DND-41 (cell line): ENCODE data around the gene CFAP251.
"Not testable (repeated sequence)": the region's sequence is repeated elsewhere in the genome, so short reads cannot be mapped to it uniquely, and the experiment has no call there.

Source experiments
- ATAC-seq: fragments of 200-7000 bp; cut with Tn5 transposase; 3 replicates; pipeline ENCODE4 v1.9.1; 2021; ENCODE audit warnings: low read depth; ENCODE audit not compliant: insufficient read depth
- DNase-seq: peaks from one replicate; pipeline ENCODE4 v3.0.0-alpha.2; 2020
- H2AFZ ChIP-seq: 2 replicates; pipeline ENCODE4 v1.6.0; 2012; ENCODE audit warnings: low read depth, low read length
- H3K27ac ChIP-seq: 2 replicates; pipeline ENCODE4 v1.5.1; 2012; ENCODE audit warnings: low read length, inconsistent platforms
- H3K27me3 ChIP-seq: fragments of 200-600 bp; sonication (generic); 2 replicates; pipeline ENCODE4 v1.6.0; 2012; ENCODE audit warnings: low read length, mild to moderate bottlenecking, inconsistent platforms; ENCODE audit not compliant: insufficient read depth, poor library complexity
- H3K36me3 ChIP-seq: 2 replicates; pipeline ENCODE4 v1.5.1; 2012; ENCODE audit warnings: low read length, inconsistent platforms; ENCODE audit not compliant: insufficient read depth
- H3K4me1 ChIP-seq: 2 replicates; pipeline ENCODE4 v1.5.1; 2012; ENCODE audit warnings: mild to moderate bottlenecking, low read length; ENCODE audit not compliant: insufficient read depth
- H3K4me2 ChIP-seq: 2 replicates; pipeline ENCODE4 v1.6.0; 2012; ENCODE audit warnings: mild to moderate bottlenecking, moderate library complexity, low read length, inconsistent platforms; ENCODE audit not compliant: insufficient read depth
- H3K4me3 ChIP-seq, 2 experiments: fragments of 200-600 bp in 1 of 2; shearing (Covaris generic) in 1 of 2; 2 replicates each; pipeline ENCODE4 v1.5.1; 2012 to 2016; ENCODE audit warnings: inconsistent platforms in 2 of 2, low read length in 2 of 2, mild to moderate bottlenecking in 2 of 2, low read depth in 1 of 2, moderate library complexity in 1 of 2
- H3K79me2 ChIP-seq: 2 replicates; pipeline ENCODE4 v1.6.0; 2012; ENCODE audit warnings: low read length, inconsistent platforms; ENCODE audit not compliant: insufficient read depth
- H3K9ac ChIP-seq: 2 replicates; pipeline ENCODE4 v1.6.0; 2012; ENCODE audit warnings: low read depth, mild to moderate bottlenecking, inconsistent platforms, low read length, moderate library complexity
- H3K9me3 ChIP-seq: 2 replicates; pipeline ENCODE4 v1.5.1; 2012; ENCODE audit warnings: low read length, moderate library complexity, mild to moderate bottlenecking, inconsistent platforms; ENCODE audit not compliant: insufficient read depth, severe bottlenecking
- H4K20me1 ChIP-seq: 2 replicates; pipeline ENCODE4 v1.6.0; 2012; ENCODE audit warnings: low read length; ENCODE audit not compliant: insufficient read depth
- EZH2 ChIP-seq: IDR thresholded peaks from 3 replicates; pipeline ENCODE4 v1.6.1; 2012; ENCODE audit warnings: borderline replicate concordance, low read depth, mild to moderate bottlenecking, moderate library complexity, low read length, inconsistent platforms; ENCODE audit not compliant: severe bottlenecking
- TF ChIP-seq, protein P1 (sequence below): IDR thresholded peaks from 2 replicates; pipeline ENCODE4 v1.5.1; 2012; ENCODE audit warnings: borderline replicate concordance, low read length, moderate library complexity, mild to moderate bottlenecking; ENCODE audit not compliant: poor library complexity, severe bottlenecking; ENCODE audit errors: extremely low read depth

The CFAP251 gene

DNA sequence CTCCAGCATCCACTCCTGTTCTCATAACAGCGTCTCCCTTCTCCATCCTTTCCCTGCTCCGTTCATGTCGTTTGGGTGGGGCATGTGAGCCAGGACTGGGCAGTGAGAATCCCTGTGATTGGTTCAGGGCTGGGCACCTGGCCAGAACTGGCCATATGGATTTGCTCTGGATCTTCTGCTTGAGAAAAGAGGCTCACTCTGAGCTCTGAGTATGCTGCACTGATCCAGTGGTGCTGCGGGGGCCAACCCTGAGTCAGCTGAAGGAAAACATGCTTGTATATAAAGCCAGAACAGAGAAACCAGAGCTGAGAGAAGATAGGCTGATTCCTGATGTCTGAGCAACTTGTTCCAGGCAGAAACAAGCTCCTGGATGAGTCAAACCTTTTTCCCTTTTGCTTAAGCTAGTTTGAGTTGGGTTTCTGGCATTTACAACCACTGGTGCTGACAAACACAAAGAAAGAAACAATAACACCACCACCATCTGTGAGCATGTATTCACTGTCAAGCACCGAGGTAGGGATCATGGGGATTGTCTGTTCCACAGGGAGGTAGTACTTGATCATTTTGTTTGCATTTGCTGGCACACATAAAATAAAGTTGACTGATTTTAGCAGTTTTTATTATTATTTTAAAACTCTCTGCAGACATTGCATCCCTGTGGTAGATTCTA, 45.7 kb upstream of the CFAP251 start:
- H2AFZ ChIP-seq, result no peak overlapping the region

DNA sequence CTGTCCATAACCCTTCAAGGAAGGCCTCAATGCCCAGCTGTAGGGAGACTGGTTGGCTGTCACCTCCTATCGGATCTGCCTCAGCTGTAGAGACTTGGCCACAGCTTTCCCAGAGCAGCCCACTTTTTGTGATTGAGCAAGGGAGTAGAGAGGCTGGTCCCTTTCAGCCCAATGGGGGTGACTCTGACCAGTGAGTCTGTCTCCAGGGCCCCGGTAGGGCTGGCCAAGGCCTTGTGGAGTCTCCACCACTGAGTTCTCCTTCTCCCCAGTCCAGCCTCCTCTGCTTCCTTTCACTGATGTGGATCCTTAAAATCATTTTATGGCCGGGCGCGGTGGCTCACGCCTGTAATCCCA, 45.2 kb upstream of the CFAP251 start:
- Histone ChIP-seq H3K79me2 (no peaks in the 10 kb centered on the region), H3K9me3 (no peaks in the 10 kb centered on the region), H3K27me3 (no peaks in the 10 kb centered on the region), H3K36me3 (no peaks in the 10 kb centered on the region), H3K4me1 (no peaks in the 10 kb centered on the region), H3K9ac (no peak overlapping the region), H3K27ac (no peak overlapping the region), H2AFZ (no peak overlapping the region), H4K20me1 (no peaks in the 10 kb centered on the region), H3K4me3 (no peak overlapping the region), H3K4me2 (no peak overlapping the region)
- DNase-seq (no peak), ATAC-seq (no peak)
- no peak for TF ChIP-seq EZH2

More for the DNA sequence above, 45.7 kb upstream of the CFAP251 start:
- Histone ChIP-seq H3K27ac (no peak overlapping the region), H3K79me2 (no peaks in the 10 kb centered on the region), H3K9ac (no peak overlapping the region), H3K4me2 (no peak overlapping the region), H3K4me1 (no peaks in the 10 kb centered on the region), H3K27me3 (no peaks in the 10 kb centered on the region), H3K36me3 (no peaks in the 10 kb centered on the region), H3K9me3 (no peaks in the 10 kb centered on the region), H3K4me3 (no peak overlapping the region), H4K20me1 (no peaks in the 10 kb centered on the region)
- no peak for TF ChIP-seq EZH2
- TF ChIP-seq, protein P1, sequence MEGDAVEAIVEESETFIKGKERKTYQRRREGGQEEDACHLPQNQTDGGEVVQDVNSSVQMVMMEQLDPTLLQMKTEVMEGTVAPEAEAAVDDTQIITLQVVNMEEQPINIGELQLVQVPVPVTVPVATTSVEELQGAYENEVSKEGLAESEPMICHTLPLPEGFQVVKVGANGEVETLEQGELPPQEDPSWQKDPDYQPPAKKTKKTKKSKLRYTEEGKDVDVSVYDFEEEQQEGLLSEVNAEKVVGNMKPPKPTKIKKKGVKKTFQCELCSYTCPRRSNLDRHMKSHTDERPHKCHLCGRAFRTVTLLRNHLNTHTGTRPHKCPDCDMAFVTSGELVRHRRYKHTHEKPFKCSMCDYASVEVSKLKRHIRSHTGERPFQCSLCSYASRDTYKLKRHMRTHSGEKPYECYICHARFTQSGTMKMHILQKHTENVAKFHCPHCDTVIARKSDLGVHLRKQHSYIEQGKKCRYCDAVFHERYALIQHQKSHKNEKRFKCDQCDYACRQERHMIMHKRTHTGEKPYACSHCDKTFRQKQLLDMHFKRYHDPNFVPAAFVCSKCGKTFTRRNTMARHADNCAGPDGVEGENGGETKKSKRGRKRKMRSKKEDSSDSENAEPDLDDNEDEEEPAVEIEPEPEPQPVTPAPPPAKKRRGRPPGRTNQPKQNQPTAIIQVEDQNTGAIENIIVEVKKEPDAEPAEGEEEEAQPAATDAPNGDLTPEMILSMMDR, result no peak
- ATAC-seq (no peak), DNase-seq (no peak)

GRCh38 chr12:121874071-121874470, 44.3 kb upstream of the CFAP251 start:
- Histone ChIP-seq H3K9ac (no peak overlapping the region), H3K27ac (no peak overlapping the region), H3K27me3 (no peaks in the 10 kb centered on the region), H3K9me3 (no peaks in the 10 kb centered on the region), H3K79me2 (no peaks in the 10 kb centered on the region), H2AFZ (no peak overlapping the region), H4K20me1 (no peaks in the 10 kb centered on the region), H3K4me3 (no peak overlapping the region), H3K4me2 (no peak overlapping the region), H3K4me1 (no peaks in the 10 kb centered on the region), H3K36me3 (no peaks in the 10 kb centered on the region)
- TF ChIP-seq EZH2, result no peak
- TF ChIP-seq, protein P1, result no peak
- no peak for ATAC-seq
- DNase-seq, result no peak

GRCh38 chr12:121875582-121875981, 42.8 kb upstream of the CFAP251 start:
- H3K79me2 ChIP-seq, result no peaks in the 10 kb centered on the region
- no peak overlapping the region for H2AFZ ChIP-seq
- DNase-seq (no peak), ATAC-seq (no peak)
- no peak overlapping the region for H3K27ac ChIP-seq
- no peaks in the 10 kb centered on the region for H3K36me3 ChIP-seq
- H3K4me3 ChIP-seq, result no peak overlapping the region
- H3K9ac ChIP-seq, result no peak overlapping the region
- no peak overlapping the region for H3K4me2 ChIP-seq
- no peaks in the 10 kb centered on the region for H3K9me3 ChIP-seq
- no peaks in the 10 kb centered on the region for H4K20me1 ChIP-seq
- no peaks in the 10 kb centered on the region for H3K4me1 ChIP-seq
- no peak for TF ChIP-seq EZH2
- TF ChIP-seq, protein P1, result no peak
- no peaks in the 10 kb centered on the region for H3K27me3 ChIP-seq

DNA sequence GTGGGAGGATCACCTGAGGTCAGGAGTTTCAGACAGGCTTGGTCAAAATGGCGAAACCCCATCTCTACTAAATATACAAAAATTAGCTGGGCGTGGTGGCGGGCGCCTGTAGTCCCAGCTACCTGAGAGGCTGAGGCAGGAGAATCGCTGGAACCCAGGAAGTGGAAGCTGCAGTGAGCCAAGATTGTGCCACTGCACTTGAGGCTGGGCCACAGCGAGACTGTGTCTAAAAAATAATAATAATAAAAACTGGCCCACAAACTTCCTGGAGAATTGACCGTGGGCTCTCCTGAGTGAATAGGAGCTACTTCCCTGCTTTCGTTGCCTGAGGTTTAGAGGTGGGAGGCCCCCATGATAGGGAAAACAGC, 42.3 kb upstream of the CFAP251 start:
- H3K27ac ChIP-seq, H3K27me3 ChIP-seq, DNase-seq, H2AFZ ChIP-seq, ATAC-seq, H4K20me1 ChIP-seq, H3K4me1 ChIP-seq, H3K9me3 ChIP-seq, H3K36me3 ChIP-seq, H3K4me2 ChIP-seq, H3K9ac ChIP-seq, H3K4me3 ChIP-seq, H3K79me2 ChIP-seq: not testable (repeated sequence)
